Fibroblast of the aortic adventitia (primary cell): ENCODE measurements around the gene DGKD. TPM values are rescaled to one million over a fixed set of nuclear protein-coding genes. Genes with fewer than 3 reads are reported as not detected.
"Not testable (repeated sequence)": the region's sequence is repeated elsewhere in the genome, so short reads cannot be mapped to it uniquely, and the experiment has no call there.

Source experiments
- DNase-seq: peaks from one replicate; pipeline ENCODE4 v3.0.0-alpha.2; 2010; ENCODE audit warnings: low read depth
- H3K4me3 ChIP-seq: 2 replicates; pipeline ENCODE4 v1.5.1; 2011; ENCODE audit warnings: low read depth, mild to moderate bottlenecking, control low read depth, low read length, moderate library complexity
- total RNA-seq: library from RNA; depleted of rRNA; stranded (reverse); fragments of >200 nt; gene quantifications from 2 replicates; pipeline ENCODE4 v1.2.3, GENCODE V29; 2012; ENCODE audit warnings: low replicate concordance
- TF ChIP-seq, protein P1 (sequence below): IDR thresholded peaks from 2 replicates; pipeline ENCODE4 v1.5.1; 2011; ENCODE audit warnings: mild to moderate bottlenecking, low read length, control low read depth, inconsistent platforms; ENCODE audit not compliant: insufficient read depth

DGKD gene
- total RNA-seq, 1 donor: 4.1 TPM

DNA sequence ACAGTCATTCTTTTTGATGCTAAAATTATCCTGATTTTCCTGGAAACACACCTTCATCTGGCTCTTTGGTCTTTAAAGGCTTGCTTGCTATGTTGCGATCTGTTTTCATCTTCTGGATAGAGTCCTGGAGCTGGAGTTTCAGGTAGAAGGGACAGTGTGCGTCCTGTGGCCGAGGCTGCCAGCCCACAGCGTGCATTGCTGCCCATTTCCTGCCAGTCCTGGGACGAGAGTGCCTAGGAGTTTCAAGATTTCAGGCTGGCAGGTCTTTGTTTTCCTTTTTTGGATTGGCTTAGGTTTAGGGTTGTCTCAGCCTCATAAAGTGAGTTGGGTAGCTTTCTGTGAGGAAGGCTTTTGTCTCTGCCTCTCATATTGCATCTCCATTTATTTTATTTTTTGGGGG, 14.5 kb downstream of the DGKD start:
- DNase-seq: no peak
- no peak overlapping the region for H3K4me3 ChIP-seq
- TF ChIP-seq, protein P1, sequence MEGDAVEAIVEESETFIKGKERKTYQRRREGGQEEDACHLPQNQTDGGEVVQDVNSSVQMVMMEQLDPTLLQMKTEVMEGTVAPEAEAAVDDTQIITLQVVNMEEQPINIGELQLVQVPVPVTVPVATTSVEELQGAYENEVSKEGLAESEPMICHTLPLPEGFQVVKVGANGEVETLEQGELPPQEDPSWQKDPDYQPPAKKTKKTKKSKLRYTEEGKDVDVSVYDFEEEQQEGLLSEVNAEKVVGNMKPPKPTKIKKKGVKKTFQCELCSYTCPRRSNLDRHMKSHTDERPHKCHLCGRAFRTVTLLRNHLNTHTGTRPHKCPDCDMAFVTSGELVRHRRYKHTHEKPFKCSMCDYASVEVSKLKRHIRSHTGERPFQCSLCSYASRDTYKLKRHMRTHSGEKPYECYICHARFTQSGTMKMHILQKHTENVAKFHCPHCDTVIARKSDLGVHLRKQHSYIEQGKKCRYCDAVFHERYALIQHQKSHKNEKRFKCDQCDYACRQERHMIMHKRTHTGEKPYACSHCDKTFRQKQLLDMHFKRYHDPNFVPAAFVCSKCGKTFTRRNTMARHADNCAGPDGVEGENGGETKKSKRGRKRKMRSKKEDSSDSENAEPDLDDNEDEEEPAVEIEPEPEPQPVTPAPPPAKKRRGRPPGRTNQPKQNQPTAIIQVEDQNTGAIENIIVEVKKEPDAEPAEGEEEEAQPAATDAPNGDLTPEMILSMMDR: no peak

DNA sequence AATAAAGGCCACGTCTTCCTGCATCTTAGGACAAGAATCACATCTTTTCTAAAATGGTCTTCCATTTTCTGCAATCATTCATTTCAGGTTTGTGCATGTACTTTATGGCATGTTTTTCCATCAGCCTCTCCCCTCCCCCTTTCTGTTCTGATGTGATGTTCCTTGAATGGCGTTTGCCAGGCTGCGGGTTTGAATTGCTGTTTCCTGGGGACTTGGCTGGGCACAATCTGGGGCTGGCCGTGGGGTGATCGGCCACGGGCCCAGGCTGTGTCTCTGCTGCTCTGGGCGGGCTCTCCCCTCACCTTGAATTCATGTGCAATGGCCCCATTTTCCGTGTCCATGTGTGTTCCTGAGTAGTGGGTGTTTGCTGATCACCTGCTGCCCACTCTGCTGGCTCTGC, 15.2 kb downstream of the DGKD start:
- H3K4me3 ChIP-seq: no peak overlapping the region
- no peak for DNase-seq
- TF ChIP-seq, protein P1: no peak

DNA sequence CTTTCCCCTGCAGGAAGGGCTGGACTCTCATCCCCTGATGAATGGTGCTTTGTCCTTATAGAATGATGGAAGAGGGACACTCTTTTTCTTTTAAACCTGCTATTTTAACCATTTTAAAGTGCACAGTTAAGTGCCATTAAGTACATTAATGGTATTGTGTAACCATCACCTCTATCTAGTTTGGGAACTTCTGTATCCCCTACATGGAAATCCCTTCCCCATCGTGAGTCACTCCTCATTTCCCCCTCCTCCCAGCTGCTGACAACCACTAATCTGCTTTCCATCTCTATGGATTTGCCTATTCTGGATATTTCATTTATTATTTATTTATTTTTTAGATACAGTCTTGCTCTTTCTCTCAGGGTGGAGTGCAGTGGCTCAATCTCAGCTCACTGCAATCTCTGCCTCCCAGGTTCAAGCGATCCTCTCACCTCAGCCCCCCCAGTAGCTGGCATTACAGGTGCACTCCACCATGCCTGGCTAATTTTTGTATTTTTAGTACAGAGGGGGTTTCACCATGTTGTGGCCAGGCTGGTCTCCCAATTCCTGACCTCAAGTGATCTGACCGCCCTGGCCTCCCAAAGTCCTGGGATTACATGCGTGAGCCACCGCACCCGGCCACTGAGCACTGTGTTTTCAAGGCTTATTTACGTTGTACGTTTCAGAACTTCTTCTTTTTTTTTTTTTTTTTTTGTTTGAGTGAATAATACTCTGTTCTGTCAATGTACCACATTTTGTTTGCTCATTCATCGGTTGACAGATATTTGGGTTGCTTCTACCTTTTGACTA, 15.8 kb downstream of the DGKD start:
- DNase-seq: no peak
- no peak overlapping the region for H3K4me3 ChIP-seq
- TF ChIP-seq, protein P1: no peak

DNA sequence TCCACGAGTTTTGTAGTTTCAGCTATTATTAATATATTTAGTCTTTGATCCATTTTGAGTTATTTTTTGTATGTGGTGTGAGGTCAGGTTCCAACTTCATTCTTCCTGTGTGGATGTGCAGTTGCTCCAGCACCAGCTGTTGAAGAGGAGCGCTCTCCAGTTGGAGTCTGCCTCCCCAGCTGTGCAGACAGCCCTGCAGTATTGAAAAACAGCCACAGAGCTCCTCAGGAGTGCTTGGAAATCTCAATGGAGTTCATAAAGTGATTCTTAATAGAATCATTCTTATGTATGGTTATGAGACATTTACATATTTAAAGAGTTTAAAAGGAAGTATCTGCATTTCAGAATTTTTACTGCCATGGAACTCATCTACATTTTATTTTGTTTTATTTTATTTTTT, 17.3 kb downstream of the DGKD start:
- H3K4me3 ChIP-seq: no peak overlapping the region
- DNase-seq: no peak
- TF ChIP-seq, protein P1: no peak

DNA sequence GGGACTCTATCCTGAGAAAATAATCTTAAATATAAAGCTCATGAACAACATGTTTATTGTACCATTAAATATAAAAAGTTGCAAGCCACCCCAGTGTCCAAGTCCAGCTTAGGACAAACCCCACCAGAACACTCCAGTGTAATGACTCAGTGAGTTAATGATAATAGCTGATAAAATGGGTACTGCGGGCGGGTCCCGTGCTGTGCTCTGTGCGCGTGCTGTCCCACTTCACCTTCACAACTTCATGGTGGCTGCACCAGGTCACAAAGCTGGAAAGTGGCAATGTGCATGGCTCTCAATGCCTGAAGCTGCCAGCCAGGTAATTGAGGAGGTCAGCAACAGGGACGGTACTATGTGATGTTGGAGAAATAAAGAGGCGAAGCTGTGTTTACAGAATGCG, 18.6 kb downstream of the DGKD start:
- no peak for DNase-seq
- H3K4me3 ChIP-seq: no peak overlapping the region
- TF ChIP-seq, protein P1: no peak

DNA sequence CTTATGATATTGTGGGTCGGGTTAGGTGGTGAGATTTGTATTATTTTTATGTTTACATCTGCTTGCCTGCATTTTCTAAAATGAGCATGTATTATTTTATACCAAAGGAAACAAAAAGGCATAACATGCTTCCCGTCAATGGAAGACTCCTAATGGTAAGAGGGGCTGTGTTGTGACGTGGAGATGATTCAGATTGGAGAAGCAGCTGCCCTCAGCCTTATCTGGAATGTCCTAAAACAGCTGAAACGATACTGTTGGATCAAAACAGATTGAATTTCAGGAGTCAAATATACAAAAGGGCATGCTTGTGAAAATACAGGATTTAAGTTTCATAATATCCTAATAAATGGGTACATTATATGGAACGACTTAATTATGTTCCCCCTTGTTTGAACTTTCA, 19.0 kb downstream of the DGKD start:
- DNase-seq: no peak

DNA sequence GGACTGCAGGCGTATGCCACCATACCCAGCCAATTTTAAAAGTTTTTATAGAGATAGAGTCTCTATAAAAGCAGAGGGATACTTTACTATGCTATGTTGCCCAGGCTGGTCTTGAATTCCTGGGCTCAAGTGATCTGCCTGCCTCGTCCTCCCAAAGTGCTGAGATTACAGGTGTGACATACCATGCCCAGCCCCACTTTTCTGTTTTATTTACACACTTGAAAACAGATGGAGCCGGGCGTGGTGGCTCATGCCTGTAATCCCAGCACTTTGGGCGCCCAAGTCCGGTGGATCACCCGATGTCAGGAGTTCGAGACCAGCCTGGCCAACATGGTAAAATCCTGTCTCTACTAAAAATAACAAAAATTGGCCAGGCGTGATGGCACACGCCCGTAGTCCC, 20.5 kb downstream of the DGKD start:
- not testable (repeated sequence) for H3K4me3 ChIP-seq, DNase-seq

More for the DNA sequence above, 19.0 kb downstream of the DGKD start:
- H3K4me3 ChIP-seq: no peak overlapping the region
- TF ChIP-seq, protein P1: no peak
